ENCODE results near the gene WDR7. TPM values are rescaled to one million over a fixed set of nuclear protein-coding genes. Genes with fewer than 3 reads are reported as not detected.

Gene WDR7
- polyA plus RNA-seq, 2 of the 4 experiments (the other 2 are of a cell fraction) = 4.2 to 7.0 TPM

DNA sequence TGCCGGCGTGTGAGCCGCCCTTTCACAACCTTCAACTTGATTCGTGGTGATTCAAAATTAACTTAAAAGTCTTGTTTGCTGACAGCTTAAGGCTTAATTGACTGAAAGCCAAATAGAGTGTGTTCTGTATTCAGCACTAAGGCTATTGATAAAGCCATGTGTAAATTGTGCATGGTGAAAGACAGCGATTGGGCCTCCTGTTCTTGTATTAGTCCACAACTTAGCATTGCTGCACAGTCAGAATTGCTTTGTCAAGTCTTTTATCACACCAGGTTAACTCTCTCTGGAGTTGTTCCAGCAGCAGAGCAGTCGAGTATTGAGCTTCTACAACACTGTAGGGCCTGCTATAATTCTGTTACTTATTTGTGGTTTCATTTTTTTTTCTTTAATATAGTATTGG, 210.1 kb downstream of the WDR7 start (continued):
- TF ChIP-seq MYC (IDR thresholded peaks at IDR 0.05; ENCODE audit: borderline replicate concordance, low read length) (no peak), GATA3 (IDR thresholded peaks at IDR 0.05; ENCODE audit: borderline replicate concordance) (no peak)

DNA sequence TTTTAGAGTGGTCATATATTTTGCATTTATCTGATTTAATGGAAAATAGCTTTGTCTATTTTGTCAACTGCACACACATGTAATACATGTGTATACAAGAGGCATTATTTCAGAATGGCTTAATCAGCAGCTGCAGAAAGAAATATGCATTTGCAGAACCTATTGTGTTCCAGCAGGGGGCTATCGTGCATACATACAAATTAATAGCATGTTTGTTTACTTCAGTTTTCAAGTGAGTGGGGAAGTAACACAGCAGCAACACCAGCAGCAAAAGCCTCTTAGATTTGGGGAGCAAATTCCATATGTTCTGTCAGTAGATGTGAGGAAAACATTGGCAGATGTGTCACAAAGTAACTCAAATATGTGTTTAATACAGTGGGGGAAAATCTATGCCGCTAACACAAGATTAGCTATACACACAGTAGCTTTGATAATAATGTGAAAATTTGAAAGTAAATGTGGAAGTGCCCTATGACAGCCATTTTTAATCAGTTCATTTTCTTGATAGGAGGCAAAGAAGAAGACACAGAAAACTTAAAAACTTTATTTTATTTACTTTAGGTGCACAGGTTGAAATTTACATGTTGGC, 218.1 kb downstream of the WDR7 start:
- Histone ChIP-seq H3K27ac (no peak overlapping the region), H3K4me1 (no peaks in the 10 kb centered on the region), H3K9me3 (no peaks in the 10 kb centered on the region), H3K4me2 (no peak overlapping the region), H3K4me3 (no peak overlapping the region)
- TF ChIP-seq, protein P1, sequence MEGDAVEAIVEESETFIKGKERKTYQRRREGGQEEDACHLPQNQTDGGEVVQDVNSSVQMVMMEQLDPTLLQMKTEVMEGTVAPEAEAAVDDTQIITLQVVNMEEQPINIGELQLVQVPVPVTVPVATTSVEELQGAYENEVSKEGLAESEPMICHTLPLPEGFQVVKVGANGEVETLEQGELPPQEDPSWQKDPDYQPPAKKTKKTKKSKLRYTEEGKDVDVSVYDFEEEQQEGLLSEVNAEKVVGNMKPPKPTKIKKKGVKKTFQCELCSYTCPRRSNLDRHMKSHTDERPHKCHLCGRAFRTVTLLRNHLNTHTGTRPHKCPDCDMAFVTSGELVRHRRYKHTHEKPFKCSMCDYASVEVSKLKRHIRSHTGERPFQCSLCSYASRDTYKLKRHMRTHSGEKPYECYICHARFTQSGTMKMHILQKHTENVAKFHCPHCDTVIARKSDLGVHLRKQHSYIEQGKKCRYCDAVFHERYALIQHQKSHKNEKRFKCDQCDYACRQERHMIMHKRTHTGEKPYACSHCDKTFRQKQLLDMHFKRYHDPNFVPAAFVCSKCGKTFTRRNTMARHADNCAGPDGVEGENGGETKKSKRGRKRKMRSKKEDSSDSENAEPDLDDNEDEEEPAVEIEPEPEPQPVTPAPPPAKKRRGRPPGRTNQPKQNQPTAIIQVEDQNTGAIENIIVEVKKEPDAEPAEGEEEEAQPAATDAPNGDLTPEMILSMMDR (IDR thresholded peaks at IDR 0.05) = peak; percentile 65
- TF ChIP-seq GATA3 (IDR thresholded peaks at IDR 0.05; ENCODE audit: borderline replicate concordance) = no peak
- TF ChIP-seq SMC3 (IDR thresholded peaks at IDR 0.05) = peak; percentile 78
- no peak for TF ChIP-seq BHLHE40 (IDR thresholded peaks at IDR 0.05; ENCODE audit: low read depth, low read length)
- TF ChIP-seq FOXS1 (CRISPR knock-in tag; IDR thresholded peaks at IDR 0.05) = no peak
- no peak for TF ChIP-seq FOSL2 (IDR thresholded peaks at IDR 0.05)
- no peak for TF ChIP-seq FOSL2 (CRISPR knock-in tag; IDR thresholded peaks at IDR 0.05)
- TF ChIP-seq, protein P2, sequence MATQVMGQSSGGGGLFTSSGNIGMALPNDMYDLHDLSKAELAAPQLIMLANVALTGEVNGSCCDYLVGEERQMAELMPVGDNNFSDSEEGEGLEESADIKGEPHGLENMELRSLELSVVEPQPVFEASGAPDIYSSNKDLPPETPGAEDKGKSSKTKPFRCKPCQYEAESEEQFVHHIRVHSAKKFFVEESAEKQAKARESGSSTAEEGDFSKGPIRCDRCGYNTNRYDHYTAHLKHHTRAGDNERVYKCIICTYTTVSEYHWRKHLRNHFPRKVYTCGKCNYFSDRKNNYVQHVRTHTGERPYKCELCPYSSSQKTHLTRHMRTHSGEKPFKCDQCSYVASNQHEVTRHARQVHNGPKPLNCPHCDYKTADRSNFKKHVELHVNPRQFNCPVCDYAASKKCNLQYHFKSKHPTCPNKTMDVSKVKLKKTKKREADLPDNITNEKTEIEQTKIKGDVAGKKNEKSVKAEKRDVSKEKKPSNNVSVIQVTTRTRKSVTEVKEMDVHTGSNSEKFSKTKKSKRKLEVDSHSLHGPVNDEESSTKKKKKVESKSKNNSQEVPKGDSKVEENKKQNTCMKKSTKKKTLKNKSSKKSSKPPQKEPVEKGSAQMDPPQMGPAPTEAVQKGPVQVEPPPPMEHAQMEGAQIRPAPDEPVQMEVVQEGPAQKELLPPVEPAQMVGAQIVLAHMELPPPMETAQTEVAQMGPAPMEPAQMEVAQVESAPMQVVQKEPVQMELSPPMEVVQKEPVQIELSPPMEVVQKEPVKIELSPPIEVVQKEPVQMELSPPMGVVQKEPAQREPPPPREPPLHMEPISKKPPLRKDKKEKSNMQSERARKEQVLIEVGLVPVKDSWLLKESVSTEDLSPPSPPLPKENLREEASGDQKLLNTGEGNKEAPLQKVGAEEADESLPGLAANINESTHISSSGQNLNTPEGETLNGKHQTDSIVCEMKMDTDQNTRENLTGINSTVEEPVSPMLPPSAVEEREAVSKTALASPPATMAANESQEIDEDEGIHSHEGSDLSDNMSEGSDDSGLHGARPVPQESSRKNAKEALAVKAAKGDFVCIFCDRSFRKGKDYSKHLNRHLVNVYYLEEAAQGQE (IDR thresholded peaks at IDR 0.05) = no peak
- TF ChIP-seq HOXA7 (CRISPR knock-in tag; IDR thresholded peaks at IDR 0.05) = no peak
- TF ChIP-seq RAD21 (conservative IDR thresholded peaks at IDR 0.05 in 1 of 2, IDR thresholded peaks at IDR 0.05 in 1 of 2) = peak; percentile 76 to 78
- TF ChIP-seq RCOR1 (IDR thresholded peaks at IDR 0.05; ENCODE audit: low read depth, low read length) = no peak
- TF ChIP-seq, protein P3, sequence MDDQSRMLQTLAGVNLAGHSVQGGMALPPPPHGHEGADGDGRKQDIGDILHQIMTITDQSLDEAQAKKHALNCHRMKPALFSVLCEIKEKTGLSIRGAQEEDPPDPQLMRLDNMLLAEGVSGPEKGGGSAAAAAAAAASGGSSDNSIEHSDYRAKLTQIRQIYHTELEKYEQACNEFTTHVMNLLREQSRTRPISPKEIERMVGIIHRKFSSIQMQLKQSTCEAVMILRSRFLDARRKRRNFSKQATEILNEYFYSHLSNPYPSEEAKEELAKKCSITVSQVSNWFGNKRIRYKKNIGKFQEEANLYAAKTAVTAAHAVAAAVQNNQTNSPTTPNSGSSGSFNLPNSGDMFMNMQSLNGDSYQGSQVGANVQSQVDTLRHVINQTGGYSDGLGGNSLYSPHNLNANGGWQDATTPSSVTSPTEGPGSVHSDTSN (IDR thresholded peaks at IDR 0.05) = no peak
- no peak for TF ChIP-seq CHD4 (IDR thresholded peaks at IDR 0.05; ENCODE audit: borderline replicate concordance)
- peak; percentile 10 for TF ChIP-seq MAFK (IDR thresholded peaks at IDR 0.05; ENCODE audit: partially characterized antibody)
- ChIA-PET POLR2A (no interaction called here), CTCF (interaction anchor here (0.6 to 5.2 kb wide), 31 partner anchors 9 to 997 kb away, joined by 3 to 32 read pairs (median 4); partner anchors contain the start of gene ONECUT2)
- peak; percentile 39 to 62; a peak in 2 of 6 replicates for ATAC-seq
- 57% methylated on average over 2 of the region's 2 CpGs for WGBS (ENCODE audit: missing lambda C conversion rate)
- peak; percentile 2 to 66 for DNase-seq (ENCODE audit: low read depth in 1 of 2, low spot score in 1 of 2)
- no peak for FAIRE-seq

DNA sequence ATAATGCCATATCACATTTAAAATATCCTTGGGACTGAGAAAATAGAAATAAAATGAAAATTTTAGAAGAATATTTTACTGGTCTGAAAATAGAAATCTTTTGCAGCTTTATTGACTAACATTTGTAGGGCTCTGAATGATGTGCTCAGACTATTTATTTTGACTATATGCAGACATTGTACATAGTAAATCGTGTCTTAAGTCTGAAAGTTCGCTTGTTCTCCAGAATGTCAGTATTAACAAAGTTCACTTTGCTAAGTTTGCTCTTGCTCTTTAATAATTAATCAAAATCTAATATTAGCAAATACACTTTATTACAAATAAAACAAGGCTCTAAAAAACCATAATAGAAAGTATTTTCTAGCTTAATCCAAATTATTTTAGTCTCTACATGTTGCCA, 219.8 kb downstream of the WDR7 start:
- no peak overlapping the region for H3K27ac ChIP-seq
- H3K4me3 ChIP-seq = no peak overlapping the region
- H3K9me3 ChIP-seq = no peaks in the 10 kb centered on the region
- ATAC-seq = no peak
- TF ChIP-seq, protein P4, sequence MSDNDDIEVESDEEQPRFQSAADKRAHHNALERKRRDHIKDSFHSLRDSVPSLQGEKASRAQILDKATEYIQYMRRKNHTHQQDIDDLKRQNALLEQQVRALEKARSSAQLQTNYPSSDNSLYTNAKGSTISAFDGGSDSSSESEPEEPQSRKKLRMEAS (IDR thresholded peaks at IDR 0.05) = no peak
- TF ChIP-seq NFE2L2 (conservative IDR thresholded peaks at IDR 0.05; ENCODE audit: low read length) (no peak), RAD21 (conservative IDR thresholded peaks at IDR 0.05 in 1 of 2, IDR thresholded peaks at IDR 0.05 in 1 of 2) (no peak), CBX8 (IDR thresholded peaks at IDR 0.05) (no peak), EHF (CRISPR knock-in tag; IDR thresholded peaks at IDR 0.05) (no peak), HOXB13 (CRISPR knock-in tag; IDR thresholded peaks at IDR 0.05; ENCODE audit: low read depth) (no peak)
- H3K4me1 ChIP-seq = no peaks in the 10 kb centered on the region
- ChIA-PET POLR2A (no interaction called here), CTCF (interaction anchor here (0.9 to 5.2 kb wide), 3 partner anchors 13 to 568 kb away, joined by 3 to 32 read pairs (median 4); no protein-coding TSS in a partner anchor)
- H3K4me2 ChIP-seq = no peak overlapping the region
- no peak for FAIRE-seq
- DNase-seq (ENCODE audit: low read depth in 1 of 2, low spot score in 1 of 2) = no peak
- WGBS (ENCODE audit: missing lambda C conversion rate) = 62% methylated on average over 2 of the region's 2 CpGs

All from A549 (cell line).